Body of pancreas (tissue), 4 donors: ENCODE results near the gene ANKS1B. TPM values are rescaled to one million over a fixed set of nuclear protein-coding genes. Genes with fewer than 3 reads are reported as not detected.
"Not testable (repeated sequence)": the region's sequence is repeated elsewhere in the genome, so short reads cannot be mapped to it uniquely, and the experiment has no call there.

Experiments
- ATAC-seq: fragments of 150-250 bp; one replicate; pipeline ENCODE4 v1.9.1; 2016
- DNase-seq, 4 donors: peaks; one replicate each; pipeline ENCODE4 v3.0.0-alpha.2; 2019
- H3K27ac ChIP-seq, 4 donors: fragments of 200-600 bp; sonication (generic); 1 replicate in 3 of 4; 2 replicates in 1 of 4; pipeline versions ENCODE4 v1.5.1 to v1.6.1; 2016 to 2019; ENCODE audit warnings: mild to moderate bottlenecking in 1 of 4, mixed read lengths in 1 of 4, moderate library complexity in 1 of 4
- H3K27me3 ChIP-seq, 2 donors: fragments of 200-600 bp; sonication (generic); one replicate each; pipeline ENCODE4 v1.6.0; 2016; ENCODE audit warnings: mild to moderate bottlenecking in 1 of 2
- H3K36me3 ChIP-seq, 2 donors: fragments of 200-600 bp; sonication (generic); replicated peaks in 1 of 2; 2 replicates each; pipeline ENCODE4 v1.5.1; 2016; ENCODE audit warnings: low read depth in 2 of 2; ENCODE audit not compliant: insufficient read depth in 1 of 2
- H3K4me1 ChIP-seq: fragments of 200-600 bp; sonication (generic); one replicate; pipeline ENCODE4 v1.6.0; 2016
- H3K4me3 ChIP-seq, 2 donors: fragments of 200-600 bp; sonication (generic); 1 replicate in 1 of 2; 2 replicates in 1 of 2; pipeline ENCODE4 v1.5.1; 2016 to 2019
- H3K9me3 ChIP-seq, 3 donors: fragments of 200-600 bp; sonication (generic); 1 replicate in 2 of 3; 2 replicates in 1 of 3; pipeline ENCODE4 v1.5.1; 2016
- CTCF ChIP-seq, 7 experiments: fragments of 450-650 bp in 4 of 7; fragments of 200-600 bp in 3 of 7; sonication (generic) in 3 of 7; IDR thresholded peaks; one replicate each; pipeline ENCODE4 v1.5.1; 2016 to 2019; ENCODE audit warnings: antibody characterized with exemption in 7 of 7
- POLR2A ChIP-seq, 3 donors: fragments of 450-650 bp; IDR thresholded peaks; one replicate each; pipeline ENCODE4 v1.6.1; 2016; ENCODE audit warnings: antibody characterized with exemption in 3 of 3, mild to moderate bottlenecking in 2 of 3
- WGBS, 2 donors: methylation state at CpG; one replicate each; pipeline ENCODE4 v1.1.5; 2017; 5-methylcytosine and 5-hydroxymethylcytosine counted together
- intact Hi-C: fragments of 100-400 bp; cut with DNase I; formaldehyde crosslinking; loops from one replicate; pipeline ENCODE4 v1.15.1; 2023
- total RNA-seq, 2 donors: library from RNA; depleted of rRNA; stranded (reverse); fragments of >200 nt; gene quantifications; one replicate each; pipeline ENCODE4 v1.1.0, GENCODE V29; 2016

Gene ANKS1B
- total RNA-seq, 2 donors from 2014 or later = 2.1 to 10.2 TPM

GRCh38 chr12:99332936-99333591 is 651.7 kb downstream of the ANKS1B start:
- ATAC-seq = no peak
- no peak for DNase-seq
- no peak for TF ChIP-seq CTCF (IDR thresholded peaks at IDR 0.05)
- TF ChIP-seq POLR2A (IDR thresholded peaks at IDR 0.05) = no peak
- no peaks in the 10 kb centered on the region for H3K27me3 ChIP-seq
- H3K9me3 ChIP-seq = no peaks in the 10 kb centered on the region
- H3K36me3 ChIP-seq = no peaks in the 10 kb centered on the region
- 12 to 17% methylated on average over 2 of the region's 2 CpGs for WGBS, 2 donors
- H3K4me3 ChIP-seq = no peak overlapping the region
- H3K27ac ChIP-seq = no peak overlapping the region
- H3K4me1 ChIP-seq = no peaks in the 10 kb centered on the region
- intact Hi-C loops = no loop called here

GRCh38 chr12:99330216-99330615 is 654.5 kb downstream of the ANKS1B start:
- Histone ChIP-seq H3K4me3 (no peak overlapping the region), H3K36me3 (no peaks in the 10 kb centered on the region), H3K9me3 (no peaks in the 10 kb centered on the region), H3K27me3 (no peaks in the 10 kb centered on the region), H3K27ac (no peak overlapping the region), H3K4me1 (no peaks in the 10 kb centered on the region)
- TF ChIP-seq CTCF (IDR thresholded peaks at IDR 0.05) = no peak
- TF ChIP-seq POLR2A (IDR thresholded peaks at IDR 0.05) = no peak
- intact Hi-C loops = no loop called here
- DNase-seq (no peak), ATAC-seq (no peak)
- 16 to 23% methylated on average over 1 of the region's 1 CpG for WGBS, 2 donors

- H3K9me3 ChIP-seq, H3K4me3 ChIP-seq, ATAC-seq, intact Hi-C loops, DNase-seq, H3K27ac ChIP-seq, H3K36me3 ChIP-seq, H3K4me1 ChIP-seq, H3K27me3 ChIP-seq: not testable (repeated sequence)
- WGBS, 2 donors = 79 to 87% methylated on average over 8 to 9 of the region's 9 CpGs
Measured at GRCh38 chr12:99321210-99321609, 663.5 kb downstream of the ANKS1B start.

- Histone ChIP-seq H3K9me3 (no peaks in the 10 kb centered on the region), H3K27ac (no peak overlapping the region), H3K4me1 (no peaks in the 10 kb centered on the region), H3K4me3 (no peak overlapping the region), H3K27me3 (no peaks in the 10 kb centered on the region), H3K36me3 (no peaks in the 10 kb centered on the region)
- ATAC-seq (no peak), DNase-seq (no peak)
- intact Hi-C loops = no loop called here
- no peak for TF ChIP-seq CTCF (IDR thresholded peaks at IDR 0.05)
- no peak for TF ChIP-seq POLR2A (IDR thresholded peaks at IDR 0.05)
- 79 to 89% methylated on average over 1 of the region's 1 CpG for WGBS, 2 donors
Measured at GRCh38 chr12:99311373-99311772, 673.4 kb downstream of the ANKS1B start.

GRCh38 chr12:99309812-99310211 is 674.9 kb downstream of the ANKS1B start:
- Histone ChIP-seq H3K9me3 (no peaks in the 10 kb centered on the region), H3K27me3 (no peaks in the 10 kb centered on the region), H3K36me3 (no peaks in the 10 kb centered on the region), H3K27ac (no peak overlapping the region), H3K4me1 (no peaks in the 10 kb centered on the region), H3K4me3 (no peak overlapping the region)
- intact Hi-C loops = no loop called here
- ATAC-seq (no peak), DNase-seq (no peak)
- WGBS, 2 donors = 49 to 52% methylated on average over 2 of the region's 2 CpGs
- no peak for TF ChIP-seq POLR2A (IDR thresholded peaks at IDR 0.05)
- no peak for TF ChIP-seq CTCF (IDR thresholded peaks at IDR 0.05)
